Sigmoid colon (tissue), 3 donors: ENCODE data around the gene ZNF462.

Experiments used
- POLR2A ChIP-seq, 2 donors: fragments of 450-650 bp; IDR thresholded peaks; one replicate each; pipeline ENCODE4 v1.6.1; 2016; ENCODE audit warnings: antibody characterized with exemption in 2 of 2, mild to moderate bottlenecking in 2 of 2, moderate library complexity in 2 of 2
- TF ChIP-seq, protein P1 (sequence below), 4 experiments: fragments of 450-650 bp in 3 of 4; fragments of 200-600 bp in 1 of 4; IDR thresholded peaks; one replicate each; pipeline ENCODE4 v1.5.1; 2016 to 2019; ENCODE audit warnings: antibody characterized with exemption in 4 of 4, mild to moderate bottlenecking in 3 of 4, moderate library complexity in 2 of 4

DNA sequence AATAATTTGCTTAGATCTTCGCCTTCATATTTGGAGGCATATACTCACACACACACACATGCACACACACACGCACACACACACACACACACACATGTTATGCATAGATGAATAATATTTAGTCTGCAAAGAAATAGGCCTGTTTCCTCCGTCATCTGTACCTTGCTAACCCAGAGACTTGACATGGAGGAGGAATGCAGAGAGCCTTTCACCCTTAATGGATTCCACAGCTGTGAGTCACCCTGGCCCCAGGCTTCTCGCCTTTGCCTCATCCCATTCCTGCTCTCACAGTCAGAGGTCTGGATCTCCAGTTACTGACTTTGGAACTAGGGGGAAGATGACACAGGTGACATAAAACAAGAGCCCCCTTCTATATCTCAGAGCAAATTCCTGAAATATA, 29.7 kb downstream of the ZNF462 start:
- TF ChIP-seq, protein P1, sequence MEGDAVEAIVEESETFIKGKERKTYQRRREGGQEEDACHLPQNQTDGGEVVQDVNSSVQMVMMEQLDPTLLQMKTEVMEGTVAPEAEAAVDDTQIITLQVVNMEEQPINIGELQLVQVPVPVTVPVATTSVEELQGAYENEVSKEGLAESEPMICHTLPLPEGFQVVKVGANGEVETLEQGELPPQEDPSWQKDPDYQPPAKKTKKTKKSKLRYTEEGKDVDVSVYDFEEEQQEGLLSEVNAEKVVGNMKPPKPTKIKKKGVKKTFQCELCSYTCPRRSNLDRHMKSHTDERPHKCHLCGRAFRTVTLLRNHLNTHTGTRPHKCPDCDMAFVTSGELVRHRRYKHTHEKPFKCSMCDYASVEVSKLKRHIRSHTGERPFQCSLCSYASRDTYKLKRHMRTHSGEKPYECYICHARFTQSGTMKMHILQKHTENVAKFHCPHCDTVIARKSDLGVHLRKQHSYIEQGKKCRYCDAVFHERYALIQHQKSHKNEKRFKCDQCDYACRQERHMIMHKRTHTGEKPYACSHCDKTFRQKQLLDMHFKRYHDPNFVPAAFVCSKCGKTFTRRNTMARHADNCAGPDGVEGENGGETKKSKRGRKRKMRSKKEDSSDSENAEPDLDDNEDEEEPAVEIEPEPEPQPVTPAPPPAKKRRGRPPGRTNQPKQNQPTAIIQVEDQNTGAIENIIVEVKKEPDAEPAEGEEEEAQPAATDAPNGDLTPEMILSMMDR (IDR thresholded peaks at IDR 0.05) = no peak
- no peak for TF ChIP-seq POLR2A (IDR thresholded peaks at IDR 0.05)
